Measurements from ENCODE around the gene CST8.
"Not testable (repeated sequence)": the region's sequence is repeated elsewhere in the genome, so short reads cannot be mapped to it uniquely, and the experiment has no call there.

CST8 gene, protein sequence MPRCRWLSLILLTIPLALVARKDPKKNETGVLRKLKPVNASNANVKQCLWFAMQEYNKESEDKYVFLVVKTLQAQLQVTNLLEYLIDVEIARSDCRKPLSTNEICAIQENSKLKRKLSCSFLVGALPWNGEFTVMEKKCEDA

DNA sequence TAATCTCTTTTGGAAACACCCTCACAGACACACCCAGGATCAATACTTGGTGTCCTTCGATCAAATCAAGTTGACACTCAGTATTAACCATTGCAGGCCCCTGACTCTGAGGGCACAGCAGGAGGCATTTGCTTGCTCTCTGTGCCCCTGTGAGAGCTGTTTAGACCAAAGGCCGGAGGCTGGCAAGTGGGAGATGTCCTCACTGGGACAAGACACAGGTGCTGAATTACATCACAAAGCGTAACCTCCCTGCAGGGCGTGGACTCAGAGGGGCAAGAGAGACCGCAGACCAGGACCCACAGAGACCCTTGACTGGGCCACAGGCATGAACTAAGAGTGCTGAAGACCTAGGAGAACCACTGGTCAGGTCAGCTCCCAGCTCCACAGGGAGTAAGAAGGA lies at the start of gene CST8:
Gene CST8, plus strand, starts transcription at position 301 of the 400 bp plus-strand sequence. CDS start 551 bp downstream, outside the sequence.
- no peak for DNase-seq

DNA sequence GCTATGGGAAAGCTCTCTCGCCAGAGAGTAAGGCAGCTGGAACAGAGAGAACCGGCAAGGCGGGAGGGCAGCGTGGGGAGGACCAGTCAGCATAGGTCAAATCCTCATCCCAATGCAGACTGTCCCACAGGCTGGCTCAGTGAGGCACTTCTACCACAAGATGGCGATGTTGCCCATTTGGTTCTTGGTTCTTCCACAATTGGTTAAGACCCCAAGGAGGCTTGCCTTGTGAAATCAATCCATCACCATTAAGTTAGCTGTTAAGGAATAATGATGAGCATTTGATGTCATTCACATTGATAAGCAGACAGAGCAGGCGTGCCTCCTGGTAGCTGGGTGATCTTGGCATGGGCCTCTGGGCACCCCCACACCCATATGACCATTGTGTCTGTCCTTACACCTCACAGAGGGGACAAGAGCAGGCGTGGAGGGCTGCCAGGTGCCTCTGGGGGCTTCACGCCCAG lies 49.0 kb upstream of the CST8 start:
- peak; percentile 34 for DNase-seq

DNA sequence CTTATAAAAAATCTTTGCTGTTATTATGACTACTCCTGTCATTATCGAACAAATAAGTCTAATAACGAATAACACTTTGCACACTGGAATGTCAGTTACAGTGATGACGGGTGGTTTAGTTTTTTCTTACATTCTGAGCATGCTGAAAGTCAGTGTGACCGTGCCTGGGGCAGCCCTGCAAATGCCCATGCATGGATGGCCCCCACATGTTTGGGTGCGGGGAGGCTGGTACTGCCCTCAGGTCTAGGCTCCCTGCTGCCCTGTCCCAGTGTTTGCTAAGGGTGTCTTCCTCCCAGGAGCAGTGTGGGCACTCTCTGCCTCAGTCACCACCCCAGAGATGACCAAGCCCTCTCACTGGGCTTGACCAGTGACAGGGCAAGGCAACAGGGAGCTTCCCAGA lies 48.5 kb upstream of the CST8 start:
- DNase-seq: no peak

DNA sequence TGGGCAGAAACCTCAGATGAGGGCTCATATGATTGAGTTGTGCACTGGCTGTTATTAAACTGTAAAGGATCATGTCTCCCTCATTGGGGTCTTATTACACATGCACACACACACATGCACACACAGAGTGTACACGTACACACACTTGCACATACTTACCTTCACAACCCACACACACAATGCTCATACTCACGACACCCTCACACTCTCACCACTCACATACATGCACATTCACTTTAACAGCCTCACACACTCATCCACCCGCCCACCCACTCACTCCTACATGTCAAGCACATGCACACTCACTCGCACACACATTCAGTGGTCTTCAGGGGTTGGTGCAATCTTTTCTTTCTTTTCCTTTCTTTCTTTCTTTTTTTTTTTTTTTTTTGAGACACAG lies 46.1 kb upstream of the CST8 start:
- no peak for DNase-seq

DNA sequence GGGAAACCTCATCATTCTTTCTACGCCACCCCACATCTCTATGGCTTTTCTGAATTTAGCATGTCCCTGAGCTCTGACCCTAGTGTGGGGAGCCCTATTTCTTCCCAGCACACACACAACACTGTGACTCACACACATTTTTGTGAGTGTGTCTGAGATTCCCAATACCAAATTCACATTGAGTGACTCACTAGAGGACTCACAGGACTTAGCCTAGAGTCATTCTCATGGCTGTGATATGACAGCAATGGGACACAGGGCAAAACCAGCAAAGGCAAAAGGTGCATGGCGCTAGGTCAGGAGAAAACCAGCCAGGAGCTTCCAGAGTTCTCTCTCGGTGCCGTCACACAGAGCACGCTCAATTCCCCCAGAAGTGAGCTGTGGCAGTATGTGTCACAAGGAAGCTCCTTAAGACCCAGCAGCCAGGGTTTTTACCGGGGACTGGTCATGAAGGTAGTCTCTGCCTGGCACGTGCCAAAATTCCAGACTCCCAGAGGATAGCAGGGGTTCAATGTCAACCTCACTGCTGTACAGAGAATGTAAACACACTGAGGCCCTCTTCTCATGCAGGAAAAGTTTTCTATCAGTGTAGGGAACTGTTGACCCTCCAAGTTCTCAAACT lies 45.2 kb upstream of the CST8 start:
- DNase-seq: no peak

DNA sequence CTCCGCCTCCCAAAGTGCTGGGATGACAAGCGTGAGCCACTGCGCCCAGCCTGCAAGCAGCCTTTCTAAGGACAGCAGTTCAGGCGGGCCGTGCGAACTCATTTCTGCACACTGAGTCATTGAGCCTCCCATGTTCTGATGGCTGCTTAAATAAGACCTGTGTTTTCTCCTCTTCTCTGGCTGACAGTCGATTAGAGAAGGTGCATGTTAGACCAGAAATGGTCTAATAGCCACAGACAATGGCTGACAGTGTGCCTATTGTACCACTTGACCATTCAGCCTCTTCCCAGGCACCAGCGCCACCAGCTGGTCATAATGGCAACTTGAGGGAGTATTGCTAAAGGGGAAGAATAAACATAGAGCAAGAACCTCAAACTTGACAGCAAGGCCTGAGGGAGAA lies 44.4 kb upstream of the CST8 start:
- no peak for DNase-seq

GRCh38 chr20:23448167-23448566 lies 42.8 kb upstream of the CST8 start:
- DNase-seq: no peak

- no peak for DNase-seq
Observed at GRCh38 chr20:23449421-23449820, 41.5 kb upstream of the CST8 start.

DNA sequence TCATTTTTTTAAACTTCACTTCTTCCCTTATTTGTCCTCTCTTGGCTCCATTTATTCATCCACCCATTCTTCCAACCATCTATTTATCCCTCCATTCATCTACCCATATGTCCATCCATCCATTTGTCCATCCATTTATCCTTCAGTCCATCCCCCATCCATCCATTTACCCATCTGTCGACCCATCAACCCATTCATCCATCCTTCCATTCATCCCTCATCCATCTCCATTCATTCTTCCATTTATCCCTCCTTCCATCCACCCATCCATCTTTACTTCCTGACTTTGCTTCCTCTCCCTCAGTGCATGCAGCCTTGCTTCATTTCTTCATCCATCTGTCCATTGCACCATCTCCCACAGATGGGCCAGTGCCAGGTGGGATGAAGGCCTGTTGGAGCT lies 40.0 kb upstream of the CST8 start:
- no peak for DNase-seq

GRCh38 chr20:23451956-23452487 lies 38.9 kb upstream of the CST8 start:
- DNase-seq: no peak

- no peak for DNase-seq
Observed at GRCh38 chr20:23452776-23453175, 38.1 kb upstream of the CST8 start, which contains the start of gene CST11. Gene CST11 (minus strand): TSS chr20:23452876. CDS start chr20:23452811, 65 bp downstream.

GRCh38 chr20:23453549-23454543 lies 37.1 kb upstream of the CST8 start:
- no peak for DNase-seq

DNA sequence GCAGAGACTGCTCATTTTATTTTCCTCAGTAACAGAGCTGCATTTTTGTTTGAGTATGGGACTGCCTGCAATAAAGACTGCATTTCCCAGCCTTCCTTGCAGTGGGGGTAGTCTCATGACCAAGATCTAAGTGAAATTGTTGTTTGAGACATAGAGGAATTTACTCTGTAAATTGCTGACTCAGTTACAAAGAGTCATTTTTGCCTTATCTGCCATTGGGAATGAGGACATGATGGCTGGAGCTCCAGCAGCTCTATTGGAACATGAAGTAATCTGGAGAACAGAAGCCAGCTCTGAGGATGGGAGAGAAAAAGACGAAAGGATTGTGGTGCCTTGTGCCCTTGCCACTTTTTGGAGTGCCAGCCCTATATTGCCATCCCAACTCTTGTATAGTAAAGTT lies 36.1 kb upstream of the CST8 start:
- DNase-seq: no peak

DNA sequence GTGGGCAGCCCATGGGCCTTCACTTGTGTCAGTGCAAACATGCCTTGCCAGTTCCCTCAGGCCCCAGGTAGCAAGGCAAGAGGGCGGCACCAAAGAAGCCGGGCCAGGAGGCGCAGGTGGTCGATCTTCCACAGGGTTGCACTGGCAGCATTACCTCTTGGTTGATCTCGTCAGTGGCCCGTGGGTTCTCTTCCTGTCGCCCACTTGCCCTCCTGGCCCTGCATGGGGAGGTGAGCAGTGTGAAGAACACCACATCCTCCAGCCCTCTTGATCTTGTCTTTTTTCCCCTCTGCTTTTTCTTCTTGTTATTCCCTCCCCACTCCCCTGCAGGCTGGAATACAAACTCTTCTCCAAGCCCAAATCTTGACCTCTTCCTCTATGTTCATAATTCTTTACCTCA lies 35.3 kb upstream of the CST8 start:
- no peak for DNase-seq

DNA sequence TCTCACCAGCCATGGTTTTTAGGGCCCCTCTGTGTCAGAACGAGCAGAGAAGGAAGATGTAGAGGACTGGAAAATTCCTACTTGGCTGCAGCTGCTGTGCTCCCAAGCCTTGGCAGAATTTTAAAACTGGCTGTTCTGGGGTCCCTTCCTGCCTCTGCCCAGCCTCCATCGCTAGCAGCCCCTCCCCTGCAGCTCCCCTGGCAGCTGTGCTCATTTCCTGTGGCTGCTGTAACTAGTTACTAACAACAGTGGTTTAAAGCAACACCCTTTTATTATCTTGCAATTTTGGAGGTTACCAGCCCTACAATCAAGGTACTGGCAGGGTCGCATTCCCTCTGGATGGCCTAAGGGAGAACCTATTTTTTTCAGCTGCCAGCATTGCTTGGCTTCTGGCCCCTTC lies 34.5 kb upstream of the CST8 start:
- no peak for DNase-seq

DNA sequence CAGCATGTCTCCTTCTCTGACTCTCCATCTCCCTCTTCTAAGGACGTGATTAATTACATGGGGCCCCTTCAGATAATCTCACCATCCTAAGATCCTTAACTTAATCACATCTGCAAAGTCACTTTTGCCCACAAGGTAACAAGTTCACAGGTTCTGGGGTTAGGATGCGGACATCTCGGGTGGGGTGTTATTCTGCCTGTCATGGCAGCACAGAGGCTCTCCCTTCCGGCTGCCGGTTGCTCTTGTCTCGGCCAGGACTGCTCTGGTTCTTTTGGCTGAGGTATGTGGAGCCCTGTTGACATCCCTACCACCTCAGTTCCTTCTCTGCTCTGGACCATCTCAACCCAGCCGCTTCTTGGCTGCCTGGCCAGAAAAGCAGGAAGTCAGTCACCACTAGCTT lies 34.0 kb upstream of the CST8 start:
- no peak for DNase-seq

DNA sequence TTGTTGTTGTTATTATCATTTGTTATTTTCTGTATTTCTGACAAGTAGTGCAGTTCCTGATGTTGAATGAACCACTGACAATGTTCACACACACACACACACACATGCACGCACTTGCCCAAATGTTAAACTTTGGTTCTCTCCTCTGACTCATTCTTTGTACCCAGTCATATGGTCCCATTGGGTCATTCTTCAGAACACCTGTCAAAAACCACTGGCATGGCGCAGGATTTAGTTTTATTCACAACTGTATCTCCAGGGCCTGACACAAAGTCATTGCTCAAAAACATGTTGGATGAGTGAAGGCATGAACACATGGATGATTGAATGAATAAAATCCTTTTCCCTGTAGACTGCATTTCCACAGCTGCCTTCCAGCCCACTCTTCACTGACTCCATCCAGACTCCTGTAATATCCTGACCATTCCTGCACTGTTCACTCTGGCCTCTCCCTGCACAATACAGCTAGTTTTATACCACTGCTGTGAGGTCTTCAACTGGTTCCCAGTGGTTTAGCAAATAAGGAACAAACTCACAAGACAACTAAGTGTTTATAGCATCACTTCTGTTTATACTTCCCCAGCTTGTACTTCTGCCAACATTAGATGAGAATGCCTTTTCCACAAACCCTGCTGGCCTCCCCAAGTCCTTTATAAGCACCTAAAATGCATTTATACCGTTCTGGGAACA lies 31.3 kb upstream of the CST8 start:
- no peak for DNase-seq

DNA sequence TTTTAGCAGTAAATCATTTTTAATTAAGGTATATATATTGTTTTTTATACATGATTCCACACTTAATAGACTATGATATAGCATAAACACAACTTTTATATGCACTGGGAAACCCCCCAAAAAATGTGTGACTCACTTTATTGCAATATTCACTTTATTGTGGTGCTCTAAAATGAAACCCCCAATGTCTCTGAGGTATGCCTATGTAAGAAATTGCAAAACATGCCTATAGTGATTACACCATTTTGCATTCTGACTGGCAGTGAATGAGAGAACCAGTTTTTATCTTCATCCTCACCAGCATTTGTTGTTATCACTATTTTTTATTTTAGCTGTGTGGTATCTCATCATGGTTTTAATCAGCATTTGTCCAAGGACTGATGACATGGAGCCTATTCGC lies 29.7 kb upstream of the CST8 start:
- DNase-seq: no peak

GRCh38 chr20:23466961-23467360 lies 24.0 kb upstream of the CST8 start:
- not testable (repeated sequence) for DNase-seq

GRCh38 chr20:23472306-23472705 lies 18.6 kb upstream of the CST8 start:
- not testable (repeated sequence) for DNase-seq

DNA sequence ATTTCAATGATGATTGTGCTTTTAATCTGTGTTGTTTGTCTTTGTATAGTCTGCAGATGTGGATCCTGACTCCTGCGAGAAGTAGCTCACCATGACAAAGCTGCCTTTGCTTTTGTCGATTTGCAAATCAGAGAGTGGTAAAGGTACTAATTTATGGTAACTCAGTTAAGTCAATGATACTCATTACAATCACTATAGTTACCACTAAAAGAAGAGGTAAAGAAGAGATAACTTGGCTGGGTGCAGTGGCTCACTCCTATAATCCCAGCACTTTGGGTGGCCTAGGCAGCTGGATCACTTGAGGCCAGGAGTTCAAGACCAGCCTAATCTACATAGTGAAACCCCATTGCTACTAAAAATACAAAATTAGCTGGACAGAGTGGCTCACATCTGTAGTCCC lies 17.6 kb upstream of the CST8 start:
- not testable (repeated sequence) for DNase-seq

DNA sequence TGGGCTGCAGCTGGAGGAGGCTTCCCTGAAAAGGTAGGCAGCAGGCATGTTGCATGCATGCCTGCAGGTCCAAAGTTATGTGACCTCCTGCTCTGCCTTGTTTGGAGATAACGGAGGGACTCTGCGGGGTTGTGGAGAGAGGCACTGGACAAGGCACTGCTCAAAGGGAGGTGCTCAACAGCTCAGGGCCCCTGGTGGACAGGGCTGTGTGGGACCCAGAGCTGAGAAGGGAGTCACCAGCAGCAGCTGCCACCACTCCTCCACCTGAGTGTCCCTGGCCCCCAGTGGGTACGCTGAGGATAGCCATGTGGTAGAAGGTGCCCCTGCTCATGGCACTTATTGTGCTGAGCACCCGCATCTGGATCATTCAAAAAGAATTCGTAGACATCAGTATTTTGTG lies 15.5 kb upstream of the CST8 start:
- no peak for DNase-seq
